ENCODE measurements around the gene CCDC85B.

DNA sequence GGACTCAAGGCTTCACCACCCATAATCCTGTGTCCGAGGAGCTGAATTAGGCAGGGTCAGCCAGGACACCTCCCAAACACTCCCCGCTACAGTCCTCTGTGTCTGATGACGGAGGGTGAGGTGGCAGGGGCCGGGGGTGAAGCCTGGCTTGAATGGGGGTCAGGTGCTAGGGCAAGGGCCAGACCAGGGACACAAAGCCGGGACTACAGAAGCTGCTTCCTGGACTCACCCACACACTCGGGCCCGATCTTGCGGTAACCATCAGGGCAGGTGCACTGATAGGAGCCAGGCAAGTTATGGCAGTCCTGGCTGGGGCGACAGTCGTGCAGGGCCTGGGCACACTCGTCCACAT lies 20.2 kb upstream of the CCDC85B start:
- no peak; the same call in 1 of the 2 replicates for TF ChIP-seq MYC (IDR thresholded peaks at IDR 0.05; ENCODE audit: low read depth, low read length)
- TF ChIP-seq, protein P1, sequence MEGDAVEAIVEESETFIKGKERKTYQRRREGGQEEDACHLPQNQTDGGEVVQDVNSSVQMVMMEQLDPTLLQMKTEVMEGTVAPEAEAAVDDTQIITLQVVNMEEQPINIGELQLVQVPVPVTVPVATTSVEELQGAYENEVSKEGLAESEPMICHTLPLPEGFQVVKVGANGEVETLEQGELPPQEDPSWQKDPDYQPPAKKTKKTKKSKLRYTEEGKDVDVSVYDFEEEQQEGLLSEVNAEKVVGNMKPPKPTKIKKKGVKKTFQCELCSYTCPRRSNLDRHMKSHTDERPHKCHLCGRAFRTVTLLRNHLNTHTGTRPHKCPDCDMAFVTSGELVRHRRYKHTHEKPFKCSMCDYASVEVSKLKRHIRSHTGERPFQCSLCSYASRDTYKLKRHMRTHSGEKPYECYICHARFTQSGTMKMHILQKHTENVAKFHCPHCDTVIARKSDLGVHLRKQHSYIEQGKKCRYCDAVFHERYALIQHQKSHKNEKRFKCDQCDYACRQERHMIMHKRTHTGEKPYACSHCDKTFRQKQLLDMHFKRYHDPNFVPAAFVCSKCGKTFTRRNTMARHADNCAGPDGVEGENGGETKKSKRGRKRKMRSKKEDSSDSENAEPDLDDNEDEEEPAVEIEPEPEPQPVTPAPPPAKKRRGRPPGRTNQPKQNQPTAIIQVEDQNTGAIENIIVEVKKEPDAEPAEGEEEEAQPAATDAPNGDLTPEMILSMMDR (IDR thresholded peaks at IDR 0.05; ENCODE audit: low read depth, low read length) = no peak
